Hematopoietic multipotent progenitor cell (in vitro differentiated cells): Measurements from ENCODE around the gene MSI2. TPM values are rescaled to one million over a fixed set of nuclear protein-coding genes. Genes with fewer than 3 reads are reported as not detected.

Experiments used
- DNase-seq, 3 donors: peaks; one replicate each; pipeline ENCODE4 v3.0.0-alpha.2; 2011 to 2015; ENCODE audit warnings: low read depth in 2 of 3, low spot score in 2 of 3
- total RNA-seq: library from RNA; depleted of rRNA; stranded (reverse); fragments of >200 nt; gene quantifications from one replicate; pipeline ENCODE4 v1.2.3, GENCODE V29; 2012

Gene MSI2
- total RNA-seq, 1 donor: 241 TPM

DNA sequence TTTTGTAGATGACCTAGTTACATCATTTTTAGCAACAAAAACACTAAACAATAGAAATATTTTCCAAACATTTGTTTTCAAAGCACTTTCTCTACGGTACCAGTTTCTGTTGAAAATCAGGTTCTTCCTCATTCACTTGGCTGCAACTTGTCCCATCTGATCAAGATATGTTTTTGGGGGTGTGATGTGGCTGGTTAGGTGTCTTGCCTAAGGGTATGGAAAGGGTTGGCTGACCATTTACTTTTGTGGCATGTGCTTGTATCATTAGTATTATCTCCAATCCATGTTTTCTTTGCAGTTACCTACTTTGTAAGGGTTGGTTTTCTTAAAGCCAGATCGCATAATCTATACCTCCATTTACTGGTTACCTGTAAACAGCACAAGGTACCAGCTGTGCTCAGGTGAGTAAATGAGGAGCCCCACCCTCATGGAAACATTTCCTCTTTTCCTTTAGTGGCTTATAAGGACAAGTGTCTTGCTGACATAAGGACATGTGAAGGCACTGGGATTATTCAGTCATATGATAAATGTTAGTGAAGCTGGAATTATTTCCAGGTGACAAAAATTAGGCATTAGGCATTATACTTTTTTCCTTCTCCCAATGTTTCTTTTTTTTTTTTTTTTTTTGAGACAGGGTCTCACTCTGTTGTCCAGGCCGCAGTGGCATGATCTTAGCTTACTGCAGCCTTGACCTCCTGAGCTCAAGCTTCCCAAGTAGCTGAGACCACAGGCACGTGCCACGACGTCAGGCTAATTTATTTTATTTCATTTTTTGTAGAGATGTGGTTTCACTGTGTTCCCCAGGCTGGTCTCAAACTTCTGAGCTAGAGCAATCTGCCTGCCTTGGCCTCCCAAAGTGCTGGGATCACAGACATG is 326.8 kb downstream of the MSI2 start:
- DNase-seq: no peak

DNA sequence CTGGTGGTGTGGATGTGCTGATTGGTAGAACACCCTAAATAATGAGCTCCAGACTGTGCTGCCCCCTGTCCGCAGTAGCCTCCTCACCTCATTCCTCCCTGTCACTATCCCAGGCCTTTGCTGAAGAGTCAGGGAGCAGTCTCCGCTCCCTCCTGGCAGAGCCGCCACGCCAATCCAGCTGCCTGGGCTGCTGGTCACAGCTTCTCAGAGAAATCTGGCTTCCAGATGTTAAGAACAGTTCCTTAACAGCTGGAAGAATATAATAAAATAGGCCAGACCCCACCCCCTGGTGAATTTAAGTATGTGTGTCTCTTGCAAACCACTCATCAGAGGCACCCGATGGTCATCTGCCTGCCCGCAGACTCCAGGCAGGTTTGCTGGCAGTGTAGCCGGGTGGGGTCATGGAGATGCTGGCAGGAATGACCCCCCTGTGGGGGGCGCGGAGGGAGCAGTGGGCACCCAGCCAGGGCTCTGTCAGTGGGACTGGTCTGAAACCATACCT is 327.8 kb downstream of the MSI2 start:
- DNase-seq: no peak

DNA sequence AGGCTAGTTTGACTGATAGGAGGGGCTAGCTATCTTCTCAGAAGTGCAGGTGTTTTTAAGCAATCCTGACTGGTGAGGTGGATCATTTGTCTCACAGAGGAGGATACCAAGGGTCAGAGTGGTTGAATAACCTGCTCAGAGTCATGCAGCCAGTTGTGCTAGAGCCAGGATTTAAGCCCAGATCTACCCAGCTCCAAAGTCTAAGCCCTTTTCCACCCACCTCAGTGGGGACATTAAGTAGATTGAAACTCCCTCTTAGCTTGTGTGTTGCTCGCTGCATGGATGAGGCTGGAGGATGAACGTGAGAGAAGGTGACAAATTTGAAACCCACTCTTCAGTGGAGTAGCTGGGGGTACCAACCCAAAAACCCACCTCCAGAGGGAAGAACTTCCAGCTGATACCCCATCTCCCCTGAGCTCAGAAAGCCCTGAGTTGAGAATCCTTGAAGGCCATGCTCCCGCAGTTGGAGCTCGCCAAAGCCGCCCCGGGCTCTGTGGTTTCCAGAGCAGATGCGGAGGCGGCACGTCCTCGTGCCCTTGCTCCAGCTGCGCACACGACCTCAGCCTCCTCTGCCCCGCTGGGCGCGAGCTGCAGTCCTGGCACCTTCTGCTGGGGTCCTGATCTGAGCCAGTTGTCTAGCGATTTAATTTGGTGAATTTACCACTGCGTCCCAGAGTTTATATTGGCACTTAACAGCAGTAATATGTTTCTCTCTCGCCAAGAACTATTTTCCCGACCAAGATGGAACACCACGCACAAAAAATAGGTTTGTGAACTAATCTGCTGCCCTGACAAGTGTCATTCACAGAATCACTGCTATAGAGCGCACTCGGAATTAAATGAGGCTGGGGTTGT is 329.2 kb downstream of the MSI2 start:
- no peak for DNase-seq

DNA sequence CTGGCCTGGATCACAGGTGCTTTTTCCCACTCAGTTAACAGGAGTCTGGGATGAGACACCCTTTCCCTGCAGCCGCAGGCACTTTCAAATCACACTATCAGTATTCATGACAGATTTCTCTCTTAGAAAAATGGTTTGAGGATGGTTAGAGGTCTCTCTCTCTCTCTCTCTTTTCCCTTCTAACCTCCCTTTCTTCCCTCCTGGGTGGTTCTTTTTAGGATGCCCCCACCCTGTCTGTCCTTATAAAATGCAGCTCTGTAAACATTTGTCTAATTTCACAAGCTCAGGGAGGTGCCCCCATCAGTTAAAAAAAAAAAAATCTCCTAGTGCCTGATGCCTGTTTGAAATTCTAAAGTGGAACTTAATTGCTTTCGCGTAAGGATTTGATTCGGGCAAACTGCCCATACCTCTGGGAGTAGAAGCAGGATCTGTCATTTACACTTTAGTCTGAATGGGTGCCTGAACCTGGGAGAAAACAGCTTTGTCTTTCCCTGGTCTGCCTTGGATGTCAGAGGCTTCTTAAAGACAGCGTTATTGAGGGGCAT is 329.9 kb downstream of the MSI2 start:
- DNase-seq: no peak

DNA sequence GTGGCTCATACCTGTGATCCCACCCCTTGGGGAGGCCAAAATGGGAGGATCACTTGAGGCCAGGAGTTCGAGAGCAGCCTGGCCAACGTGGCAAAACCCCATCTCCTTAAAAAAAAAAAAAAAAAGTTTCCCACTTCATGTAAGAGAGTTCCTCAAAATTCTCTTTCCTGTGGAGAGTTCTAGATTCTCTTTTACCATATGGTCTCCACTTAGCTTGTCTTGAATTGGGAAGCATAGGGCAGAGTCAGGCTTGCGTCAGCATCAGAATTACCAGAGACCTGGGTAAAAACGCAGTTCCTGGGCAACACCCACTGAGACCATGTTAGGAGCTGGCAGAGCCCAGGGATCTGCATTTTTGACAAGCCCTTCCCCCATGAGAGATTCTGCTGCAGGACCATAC is 330.4 kb downstream of the MSI2 start:
- DNase-seq: no peak

DNA sequence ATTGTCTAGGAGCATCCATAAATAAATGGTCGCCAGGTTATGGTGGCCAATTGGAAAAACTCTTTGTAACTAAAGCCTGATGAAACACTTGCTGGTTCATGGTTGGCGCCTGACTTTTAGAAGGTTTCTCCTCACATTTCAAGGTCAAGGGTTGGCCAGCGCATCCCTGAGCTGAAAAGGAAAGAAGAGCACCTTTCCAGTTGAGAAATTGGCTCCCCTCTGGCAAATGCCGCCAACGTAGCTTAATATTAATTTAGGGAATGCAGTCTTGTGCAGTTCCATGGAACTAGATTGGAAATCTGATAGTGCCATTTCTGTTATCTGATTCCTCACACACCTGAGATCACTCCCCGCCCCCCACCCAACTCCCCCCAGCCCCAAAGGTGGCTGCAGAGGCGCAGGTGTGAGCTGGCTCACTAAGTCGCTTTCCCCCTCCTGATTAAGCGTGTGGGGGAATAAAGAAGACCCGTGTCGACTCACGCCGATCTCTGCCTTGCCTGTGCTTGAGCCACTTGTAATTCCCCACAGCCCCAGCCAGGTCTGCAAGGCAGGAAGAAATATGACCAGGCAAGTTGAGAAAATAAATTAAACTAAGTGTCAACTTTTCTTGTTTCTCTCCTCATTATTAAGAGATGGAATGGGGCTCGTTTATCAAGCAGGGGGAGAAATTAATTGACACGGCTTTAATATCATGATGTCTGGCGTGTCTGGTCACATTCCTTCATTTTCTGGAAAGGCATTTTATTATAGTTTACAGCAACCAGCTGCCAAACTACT is 331.1 kb downstream of the MSI2 start:
- no peak for DNase-seq

DNA sequence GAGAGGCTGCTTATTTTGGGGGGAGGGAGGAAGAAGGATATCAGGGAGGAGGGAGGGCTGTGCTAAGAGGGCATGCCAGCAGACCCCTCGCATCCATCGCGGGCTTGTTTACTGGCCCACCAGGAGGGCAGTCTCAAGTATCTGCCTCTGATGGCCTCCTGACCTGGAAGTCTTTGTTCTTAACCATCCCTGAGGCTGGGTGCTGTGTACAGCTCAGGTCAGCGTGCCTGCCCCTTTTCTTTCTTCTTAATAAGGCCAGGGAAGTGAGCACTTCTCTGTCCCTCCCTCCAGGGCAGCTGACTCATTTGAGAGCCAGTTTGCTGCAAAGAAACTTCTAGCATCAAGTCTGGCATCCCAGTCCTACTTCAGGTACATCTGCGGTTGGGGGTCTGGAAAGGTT is 331.8 kb downstream of the MSI2 start:
- DNase-seq: no peak

DNA sequence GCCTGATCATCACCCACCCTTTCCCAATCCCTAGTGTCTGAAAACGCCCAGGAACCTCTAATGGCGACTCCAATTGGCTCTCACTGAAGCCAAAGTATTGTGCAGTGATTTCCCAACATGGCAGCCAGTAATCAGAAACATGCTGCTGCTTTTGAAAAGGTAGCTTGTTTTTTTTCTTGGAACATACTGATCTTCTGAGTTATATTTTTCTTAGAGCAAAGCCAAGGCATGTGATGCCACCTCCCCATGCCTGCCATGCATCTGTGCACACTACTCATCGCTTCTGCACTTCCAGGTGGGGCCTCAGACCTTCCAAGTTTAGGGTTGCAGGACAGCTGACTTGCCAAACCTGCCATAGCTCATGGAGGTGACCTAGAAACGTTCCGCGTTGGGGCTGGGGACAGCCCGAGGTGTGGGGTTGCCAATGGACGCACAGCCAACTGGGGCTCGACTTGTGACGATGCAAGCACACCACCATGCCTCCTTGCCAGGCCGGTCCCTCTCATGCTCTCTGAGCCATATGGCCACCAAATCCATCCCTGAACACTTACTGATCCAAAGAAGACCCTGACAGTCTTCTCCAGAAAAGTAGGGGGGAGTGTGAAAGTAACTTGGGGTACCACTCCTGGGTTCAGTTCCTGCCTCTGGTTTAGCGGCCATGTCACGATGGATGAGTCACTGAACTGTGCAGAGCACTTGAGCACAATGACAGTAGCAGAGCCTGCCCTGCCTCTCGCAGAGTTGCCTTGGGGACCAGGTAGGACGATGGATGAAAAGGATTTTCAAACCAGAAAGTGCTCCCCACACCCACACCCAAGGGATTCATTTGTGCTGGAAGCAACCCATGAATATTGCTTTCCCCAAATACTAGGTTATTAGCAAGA is 333.1 kb downstream of the MSI2 start:
- DNase-seq: no peak

DNA sequence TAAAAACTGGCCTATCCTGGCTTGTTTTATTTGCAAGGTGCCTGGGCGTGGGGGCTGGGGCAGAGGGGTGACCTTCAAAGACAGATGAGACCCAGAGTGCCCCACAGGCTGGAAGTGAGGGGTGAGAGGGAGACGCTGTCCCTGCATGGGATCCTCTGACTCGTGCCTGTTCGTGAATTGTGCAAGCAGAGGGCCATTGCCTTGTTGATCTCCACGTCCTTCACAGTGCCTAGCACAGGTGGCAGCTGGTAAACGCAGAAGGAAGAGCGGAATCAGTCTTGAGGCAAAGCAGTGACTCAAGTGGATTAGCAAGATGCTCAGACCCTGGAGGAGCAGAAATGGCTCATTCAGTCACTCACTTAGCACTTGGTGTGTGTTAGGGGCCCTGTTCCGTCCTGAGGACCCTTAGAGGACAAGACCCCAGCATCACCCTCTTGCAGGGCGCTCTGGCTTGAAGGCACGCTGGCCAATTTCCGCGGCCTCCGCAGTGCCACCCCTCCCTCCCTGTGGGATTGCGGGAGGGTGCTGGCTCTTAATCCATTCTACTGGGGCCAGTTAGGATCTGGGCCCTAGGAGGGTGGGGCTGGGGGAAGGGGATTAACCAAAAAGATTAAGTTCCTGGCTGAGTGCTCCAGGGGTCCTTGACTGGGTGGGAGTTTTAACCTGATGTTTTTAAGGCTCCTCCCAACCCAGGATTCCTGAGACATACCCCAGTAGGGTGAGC is 337.6 kb downstream of the MSI2 start:
- no peak for DNase-seq

DNA sequence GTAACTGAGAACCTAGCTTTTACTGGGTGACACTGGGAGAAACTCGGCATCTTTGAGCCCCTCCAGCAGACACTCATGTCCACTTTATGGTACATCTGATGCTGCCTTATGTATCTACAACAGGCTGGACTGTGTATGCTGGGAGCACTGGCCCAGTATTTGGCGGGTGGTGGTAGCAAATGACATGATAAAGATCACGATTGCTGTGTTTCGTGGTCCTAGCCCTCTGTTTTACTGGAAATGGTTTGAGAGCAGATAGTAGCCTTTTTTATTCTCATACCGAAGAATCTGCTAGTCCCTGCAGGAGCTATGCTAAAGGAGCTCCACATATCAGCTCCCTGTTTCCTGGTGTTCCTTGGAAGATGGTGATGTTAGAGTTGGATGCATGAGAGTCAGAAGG is 338.4 kb downstream of the MSI2 start:
- no peak for DNase-seq

DNA sequence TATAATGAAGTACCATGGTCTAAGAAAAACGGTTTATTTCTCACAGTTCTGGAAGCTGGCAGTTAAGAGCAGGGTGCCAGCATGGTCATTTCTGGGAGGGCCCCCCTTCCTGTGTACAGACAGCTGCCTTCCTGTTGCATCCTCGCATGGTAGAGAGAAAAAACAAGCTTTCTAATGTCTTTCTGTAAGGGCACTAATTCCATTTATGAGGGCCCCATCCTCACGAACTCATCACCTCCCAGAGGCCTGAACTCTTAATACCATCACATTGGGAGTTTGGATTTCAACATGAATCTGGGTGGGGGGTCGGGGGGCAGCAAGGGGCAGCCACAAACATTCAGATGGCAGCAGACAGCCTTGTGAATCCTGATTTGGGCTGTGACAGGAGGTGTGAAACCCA is 339.1 kb downstream of the MSI2 start:
- no peak for DNase-seq

DNA sequence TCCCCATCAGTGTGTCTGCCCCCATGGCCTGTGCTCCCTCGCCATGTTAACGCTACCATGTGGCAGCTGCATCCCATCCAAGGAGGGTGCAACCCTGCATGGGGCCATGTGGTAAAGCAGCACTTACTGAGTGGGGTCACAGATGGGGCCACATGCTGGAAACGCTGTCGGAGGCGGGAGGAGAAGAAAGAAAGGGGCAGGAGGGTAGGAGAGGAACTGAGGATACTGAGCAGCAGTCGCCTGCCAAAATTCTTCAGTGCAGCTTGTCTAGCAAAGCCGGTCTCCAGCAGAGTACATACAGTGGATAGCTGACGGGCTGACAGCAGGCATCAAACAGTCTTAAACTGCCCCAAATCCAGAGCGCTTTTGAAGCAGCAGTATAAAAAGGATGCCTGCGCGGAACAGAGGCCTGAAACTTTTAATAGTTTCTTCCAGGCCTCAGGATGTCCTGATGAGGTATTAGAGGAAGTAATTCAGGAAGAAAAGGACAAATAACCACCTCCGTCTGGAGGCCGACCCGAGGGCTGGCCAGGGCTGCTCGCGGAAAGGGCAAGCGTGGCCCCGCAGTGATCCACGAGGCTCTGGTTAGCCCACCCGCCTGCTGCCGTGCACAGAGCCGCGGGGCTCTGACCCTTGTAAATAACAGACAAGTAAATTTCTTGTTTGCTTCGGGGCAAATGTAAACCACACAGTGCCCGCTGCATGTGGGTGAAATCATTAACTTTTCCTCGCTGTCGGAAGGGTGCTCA is 339.8 kb downstream of the MSI2 start:
- no peak for DNase-seq

DNA sequence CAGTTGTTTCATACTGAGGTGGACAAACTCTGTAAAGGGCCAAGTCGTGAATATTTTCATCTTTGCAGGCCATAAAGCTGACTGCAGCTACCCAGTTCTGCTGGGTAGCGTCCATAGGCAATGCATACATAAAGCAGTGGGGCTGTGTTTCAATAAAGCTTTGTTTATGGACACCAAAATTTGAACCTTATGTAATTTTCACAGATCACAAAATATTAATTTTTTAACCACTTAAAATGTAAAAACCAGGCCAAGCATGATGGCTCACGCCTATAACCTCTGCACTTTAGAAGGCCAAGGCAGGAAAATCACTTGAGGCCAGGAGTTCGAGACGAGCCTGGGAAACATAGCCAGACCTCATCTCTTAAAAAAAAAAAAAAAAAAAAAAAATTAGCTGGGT is 340.8 kb downstream of the MSI2 start:
- DNase-seq: no peak

DNA sequence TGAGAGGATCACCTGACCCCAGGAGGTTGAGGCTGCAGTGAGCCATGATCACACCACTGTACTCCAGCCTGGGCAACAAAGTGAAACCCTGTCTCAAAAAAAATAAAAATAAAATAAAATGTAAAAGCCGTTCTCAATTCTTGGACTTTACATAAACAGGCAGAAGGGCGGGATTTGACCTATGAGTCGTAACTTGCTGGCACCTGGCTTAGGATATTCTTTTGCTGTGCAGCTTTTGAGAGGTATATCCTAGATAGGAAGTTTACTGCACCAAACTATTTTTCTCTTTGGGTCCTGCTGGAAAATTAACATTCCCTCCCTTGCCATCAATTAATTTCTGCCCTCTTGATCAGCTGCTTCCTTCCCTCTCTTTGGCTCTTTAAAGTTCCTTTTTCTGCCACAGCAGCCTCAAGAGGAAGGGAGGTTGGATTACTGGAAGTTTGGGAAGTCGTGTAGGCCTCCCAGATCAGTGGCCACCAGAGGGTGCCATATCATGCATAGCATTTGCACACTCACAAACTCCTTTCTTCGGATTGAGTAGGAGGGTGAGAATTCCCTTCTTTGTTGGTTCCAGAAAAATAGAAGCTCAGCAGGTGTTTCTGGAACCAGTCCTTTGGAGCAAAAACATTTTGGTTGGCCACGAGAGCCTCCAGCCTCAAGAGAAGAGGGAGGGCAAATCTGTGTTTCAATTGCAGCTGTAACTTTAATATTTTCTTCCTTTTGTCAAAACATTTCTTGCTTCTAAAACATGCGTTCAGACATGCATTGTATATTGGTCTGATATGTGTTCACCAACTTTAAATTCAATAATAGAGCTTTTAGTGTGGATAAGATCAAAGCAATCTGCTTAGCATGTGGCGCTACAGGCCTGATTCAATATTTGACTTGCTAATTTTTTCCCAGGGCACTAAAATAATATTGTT is 341.5 kb downstream of the MSI2 start:
- DNase-seq: peak in 1 of 3 donors; percentile 36

DNA sequence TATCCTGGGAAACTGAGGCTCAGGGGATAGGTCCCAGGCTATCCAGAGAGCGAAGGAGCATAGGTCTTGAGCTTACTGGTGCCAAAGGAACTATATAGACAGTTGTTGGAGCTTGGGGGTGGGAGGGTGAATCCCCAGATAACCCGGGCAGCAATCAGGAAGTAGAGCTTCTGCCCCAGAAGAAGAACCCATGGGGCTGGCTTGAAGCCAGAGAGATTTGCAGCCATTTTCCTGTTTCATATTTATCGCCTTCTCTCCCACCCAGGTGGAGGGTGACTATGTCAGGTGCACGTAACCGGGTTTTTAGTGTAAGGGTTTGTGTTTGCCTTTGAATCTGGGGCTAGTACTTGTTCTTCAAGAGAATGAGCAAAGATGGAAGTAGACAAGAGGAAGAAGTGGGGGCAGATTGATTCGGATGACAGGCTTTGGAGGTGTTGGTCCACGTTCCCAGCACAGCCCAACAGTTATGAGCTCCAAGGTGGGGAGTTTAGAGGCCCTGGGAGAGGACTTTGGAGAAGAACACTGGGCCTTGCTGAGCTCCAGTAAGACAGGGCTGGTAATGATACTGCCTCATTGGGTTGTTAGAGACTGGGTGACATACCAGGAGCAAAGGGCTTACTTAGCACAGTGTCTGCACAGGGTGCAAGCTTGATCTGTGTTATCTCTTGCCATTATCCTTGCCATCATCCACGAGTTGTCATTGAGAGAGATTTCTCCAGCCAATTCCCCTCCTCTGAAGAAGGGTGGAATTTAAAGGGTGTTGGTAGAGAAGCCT is 343.1 kb downstream of the MSI2 start:
- DNase-seq: peak in 2 of 3 donors; percentile 51 to 54

DNA sequence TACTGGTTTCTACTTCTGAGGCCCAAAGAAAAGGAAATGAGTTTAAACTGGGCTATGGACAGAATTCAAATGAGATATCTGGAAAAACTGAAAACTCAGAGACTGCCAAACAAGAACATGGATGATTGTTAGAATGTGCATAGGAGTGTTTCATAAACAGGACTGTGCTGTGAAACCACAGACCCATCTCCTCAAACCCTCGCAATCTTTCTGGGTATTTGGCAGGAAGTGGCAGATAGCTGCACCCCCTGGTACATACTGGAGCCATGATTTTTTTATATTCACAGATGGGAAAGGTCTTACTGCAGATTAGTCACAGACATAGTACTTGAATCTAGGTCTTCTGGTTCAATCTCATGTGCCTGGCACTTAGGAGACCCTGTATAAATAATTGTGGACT is 343.8 kb downstream of the MSI2 start:
- no peak for DNase-seq
